ENCODE data around the gene ZNF165.
A peak's percentile ranks its signal among the peaks of the same experiment; 100 is the strongest.
"Not testable (repeated sequence)": the region's sequence is repeated elsewhere in the genome, so short reads cannot be mapped to it uniquely, and the experiment has no call there.

The ZNF165 gene

GRCh38 chr6:28117386-28118050 lies 37.1 kb downstream of the ZNF165 start:
- no peak for DNase-seq (ENCODE audit: low read depth)
- no peak for TF ChIP-seq POLR2A (IDR thresholded peaks at IDR 0.05; ENCODE audit: extremely low read depth, insufficient read length)
- no peak for TF ChIP-seq MYC (IDR thresholded peaks at IDR 0.05; ENCODE audit: low read depth, low read length)
- no peak for TF ChIP-seq CTCF (IDR thresholded peaks at IDR 0.05; ENCODE audit: low read depth, low read length)
- TF ChIP-seq, protein P1, sequence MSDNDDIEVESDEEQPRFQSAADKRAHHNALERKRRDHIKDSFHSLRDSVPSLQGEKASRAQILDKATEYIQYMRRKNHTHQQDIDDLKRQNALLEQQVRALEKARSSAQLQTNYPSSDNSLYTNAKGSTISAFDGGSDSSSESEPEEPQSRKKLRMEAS (IDR thresholded peaks at IDR 0.05; ENCODE audit: low read depth, low read length), result no peak
- no peak overlapping the region for H3K4me3 ChIP-seq (ENCODE audit: low read depth, low read length)

GRCh38 chr6:28118217-28118616 lies 37.8 kb downstream of the ZNF165 start:
- no peak overlapping the region for H3K4me3 ChIP-seq (ENCODE audit: low read depth, low read length)
- TF ChIP-seq CTCF (IDR thresholded peaks at IDR 0.05; ENCODE audit: low read depth, low read length) (no peak), POLR2A (IDR thresholded peaks at IDR 0.05; ENCODE audit: extremely low read depth, insufficient read length) (no peak), MYC (IDR thresholded peaks at IDR 0.05; ENCODE audit: low read depth, low read length) (no peak)
- TF ChIP-seq, protein P1 (IDR thresholded peaks at IDR 0.05; ENCODE audit: low read depth, low read length), result no peak
- DNase-seq (ENCODE audit: low read depth), result no peak

DNA sequence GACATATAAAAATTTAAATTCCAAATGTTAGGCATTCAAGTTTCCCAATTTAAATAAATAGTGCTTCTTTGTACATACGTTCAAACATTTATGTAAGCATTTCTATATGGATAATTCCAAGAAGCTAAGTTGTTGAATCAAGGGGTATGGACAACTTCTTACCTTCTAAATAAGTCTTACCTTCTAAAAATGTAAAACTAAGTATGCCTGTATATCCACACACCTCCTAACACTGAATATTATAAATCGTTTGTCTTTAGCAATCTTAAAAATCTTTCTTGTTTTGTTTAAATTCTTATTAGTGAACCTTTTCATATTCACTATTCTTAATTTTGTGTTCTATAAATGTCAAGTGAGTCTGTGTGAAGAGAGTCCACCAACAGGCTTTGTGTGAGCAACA lies 41.5 kb downstream of the ZNF165 start:
- H3K4me3 ChIP-seq (ENCODE audit: low read depth, low read length), result no peak overlapping the region
- DNase-seq (ENCODE audit: low read depth), result no peak
- TF ChIP-seq POLR2A (IDR thresholded peaks at IDR 0.05; ENCODE audit: extremely low read depth, insufficient read length), result no peak
- no peak for TF ChIP-seq CTCF (IDR thresholded peaks at IDR 0.05; ENCODE audit: low read depth, low read length)
- TF ChIP-seq, protein P1 (IDR thresholded peaks at IDR 0.05; ENCODE audit: low read depth, low read length), result no peak
- TF ChIP-seq MYC (IDR thresholded peaks at IDR 0.05; ENCODE audit: low read depth, low read length), result no peak

GRCh38 chr6:28122283-28122682 lies 41.9 kb downstream of the ZNF165 start:
- H3K4me3 ChIP-seq (ENCODE audit: low read depth, low read length); DNase-seq (ENCODE audit: low read depth): not testable (repeated sequence)

DNA sequence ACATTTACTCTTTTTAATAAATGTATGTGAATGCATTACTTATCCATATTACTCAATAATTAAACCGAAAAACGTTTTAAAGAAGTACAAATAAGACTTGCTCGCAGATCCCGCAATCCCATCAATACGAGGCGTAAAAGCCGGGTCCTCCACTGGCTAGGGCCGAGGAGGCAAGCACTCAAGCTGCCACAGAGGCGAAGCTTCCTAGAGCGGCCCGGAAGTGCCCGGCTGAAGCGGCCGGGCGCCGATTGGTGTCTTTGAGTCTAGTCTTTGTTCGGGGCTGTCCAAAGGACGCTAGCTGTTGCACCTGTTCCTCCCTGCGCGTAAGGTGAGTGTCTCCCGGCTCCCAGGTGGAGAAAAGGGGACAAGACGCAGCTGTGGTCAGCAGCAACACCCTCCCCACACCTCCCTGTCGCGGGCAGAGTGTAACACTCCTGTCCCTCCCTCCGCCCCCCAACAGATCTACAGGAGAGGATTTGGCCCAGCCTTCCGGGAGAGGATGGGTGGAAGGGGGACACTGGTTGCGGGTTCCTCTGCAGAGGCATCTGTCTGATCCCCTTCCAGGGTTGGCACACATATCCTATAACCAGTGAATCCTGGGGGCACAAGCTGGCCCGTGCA lies 44.1 kb downstream of the ZNF165 start, which contains the start of gene ZSCAN16:
ZSCAN16 (plus strand) TSS at position 260 of the 621 bp plus-strand sequence. CDS start 835 bp downstream, outside the sequence.
- H3K4me3 ChIP-seq (ENCODE audit: low read depth, low read length), result peak within 1 kb of the TSS; percentile 77

More for the DNA sequence above, 44.1 kb downstream of the ZNF165 start, which contains the start of gene ZSCAN16:
- DNase-seq (ENCODE audit: low read depth), result peak; percentile 89
- peak; percentile 48 for TF ChIP-seq POLR2A (IDR thresholded peaks at IDR 0.05; ENCODE audit: extremely low read depth, insufficient read length)
- TF ChIP-seq, protein P1 (IDR thresholded peaks at IDR 0.05; ENCODE audit: low read depth, low read length), result 0 out of 2 replicates have a peak, but pooled peaks have one; percentile 30
- no peak for TF ChIP-seq CTCF (IDR thresholded peaks at IDR 0.05; ENCODE audit: low read depth, low read length)
- no peak for TF ChIP-seq MYC (IDR thresholded peaks at IDR 0.05; ENCODE audit: low read depth, low read length)

Measured in NB4 (cell line).